Cardiac septum (tissue), 1 donor: ENCODE data around the gene CYP19A1. TPM values are rescaled to one million over a fixed set of nuclear protein-coding genes. Genes with fewer than 3 reads are reported as not detected.
"Not testable (repeated sequence)": the region's sequence is repeated elsewhere in the genome, so short reads cannot be mapped to it uniquely, and the experiment has no call there.

ENCODE experiments used
- DNase-seq: peaks from one replicate; pipeline ENCODE4 v3.0.0-alpha.2; 2020; ENCODE audit warnings: low spot score
- intact Hi-C: fragments of 100-400 bp; cut with DNase I; formaldehyde crosslinking; loops from one replicate; pipeline ENCODE4 v1.14.0; 2022
- total RNA-seq: library from RNA; stranded (reverse); fragmentation: NEBNext Ultra II Directional; extraction: Animal tissue kit (Norgen Biotek cat#: 25700); gene quantifications from one replicate; pipeline ENCODE4 v1.2.1, GENCODE V29; 2021
- donor health status: DM: no; HTN: no; CAD: no.

The CYP19A1 gene
- total RNA-seq, 1 donor from 2014 or later = 0.40 TPM

- no peak for DNase-seq
- intact Hi-C loops = no loop called here
These were observed 28.3 kb downstream of the CYP19A1 start for GRCh38 chr15:51310064-51310463.

DNA sequence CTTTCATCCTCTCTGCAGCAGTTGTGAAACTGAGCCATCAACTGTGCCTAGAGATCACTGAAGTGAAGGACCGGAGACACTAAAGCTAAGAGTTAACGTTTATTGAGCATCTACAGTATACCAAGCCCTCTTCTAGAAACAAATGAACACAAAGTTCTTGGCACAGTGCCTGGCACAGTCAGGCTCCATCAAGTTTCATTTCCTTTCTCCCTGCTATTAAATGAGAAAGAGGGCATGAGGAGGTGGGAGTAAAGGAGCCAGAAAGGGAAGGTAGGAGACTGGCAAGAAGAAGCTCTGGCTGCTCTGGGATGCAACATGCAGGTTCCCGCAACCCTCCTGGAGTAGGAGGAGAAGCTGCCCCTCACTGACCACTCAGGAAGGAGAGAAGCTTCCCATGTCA lies 30.6 kb downstream of the CYP19A1 start:
- DNase-seq = no peak
- intact Hi-C loops = no loop called here

GRCh38 chr15:51307325-51307724 lies 31.1 kb downstream of the CYP19A1 start:
- no peak for DNase-seq
- intact Hi-C loops = no loop called here

- intact Hi-C loops = no loop called here
These were observed 34.9 kb downstream of the CYP19A1 start for GRCh38 chr15:51303462-51303980.

DNA sequence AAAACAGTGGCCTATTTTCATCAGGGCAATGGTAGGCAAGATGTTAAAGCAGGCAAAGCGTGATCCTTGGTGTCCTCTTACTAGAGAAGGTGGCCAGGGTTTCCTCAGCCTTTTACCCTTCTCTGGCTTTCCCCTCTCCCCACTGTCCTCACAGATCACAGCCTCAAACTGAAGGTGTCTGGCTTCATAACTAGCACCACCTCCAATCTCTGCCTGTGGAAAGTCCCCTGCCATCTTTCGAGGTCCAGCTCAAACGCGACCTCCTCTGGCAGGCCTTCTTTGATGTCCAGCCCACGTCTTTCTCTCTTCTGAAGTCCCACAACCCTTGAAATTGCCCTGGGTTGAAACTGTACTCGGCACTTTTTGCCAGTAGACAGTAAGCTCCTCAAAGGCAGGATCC lies 35.9 kb downstream of the CYP19A1 start:
- no peak for DNase-seq
- intact Hi-C loops = no loop called here

More at GRCh38 chr15:51303462-51303980, 34.9 kb downstream of the CYP19A1 start:
- no peak for DNase-seq

DNA sequence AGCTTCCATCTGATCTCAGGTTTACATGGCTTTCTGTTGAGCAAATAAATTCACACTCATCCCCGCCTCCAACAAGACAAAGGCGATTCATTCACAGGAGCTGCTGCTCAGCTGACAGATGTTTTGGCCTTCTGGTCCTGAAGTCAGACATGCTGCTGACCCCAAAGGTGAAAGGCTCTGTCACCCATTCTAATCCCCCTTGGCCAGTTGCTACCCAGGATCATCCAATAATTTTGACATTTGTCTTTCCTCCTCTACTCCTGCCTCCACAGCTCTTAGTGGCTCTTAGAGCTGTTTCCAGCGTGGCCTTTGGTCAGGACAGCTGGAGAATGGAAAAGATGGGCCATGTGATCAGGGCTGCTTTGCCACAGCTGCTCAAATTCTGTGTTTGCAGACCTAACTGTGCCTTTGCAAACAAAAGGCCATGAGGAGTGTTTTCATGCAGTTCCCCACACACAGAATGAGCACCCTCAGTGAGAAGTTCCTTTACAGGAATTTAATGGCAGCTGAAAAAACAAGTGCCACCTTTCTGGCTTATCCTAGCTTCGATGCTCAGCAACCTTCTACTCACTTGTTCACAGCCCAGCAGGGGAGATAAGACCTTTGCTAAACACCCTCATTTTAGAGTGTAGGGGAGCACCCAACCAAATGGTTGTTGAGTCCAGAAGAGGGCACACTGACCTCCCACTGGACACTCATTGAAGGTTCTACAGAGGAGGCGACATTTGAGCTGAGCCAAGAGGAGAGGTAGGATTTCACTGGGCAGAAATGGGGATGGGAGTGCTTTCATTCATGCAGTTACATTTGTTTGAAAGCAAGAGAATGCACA lies 39.0 kb downstream of the CYP19A1 start:
- intact Hi-C loops = no loop called here
- DNase-seq = no peak

- intact Hi-C loops = no loop called here
These were observed 39.8 kb downstream of the CYP19A1 start for GRCh38 chr15:51298620-51299019.

GRCh38 chr15:51290720-51291119 lies 47.7 kb downstream of the CYP19A1 start:
- no peak for DNase-seq
- intact Hi-C loops = no loop called here

More at GRCh38 chr15:51298620-51299019, 39.8 kb downstream of the CYP19A1 start:
- DNase-seq = no peak

DNA sequence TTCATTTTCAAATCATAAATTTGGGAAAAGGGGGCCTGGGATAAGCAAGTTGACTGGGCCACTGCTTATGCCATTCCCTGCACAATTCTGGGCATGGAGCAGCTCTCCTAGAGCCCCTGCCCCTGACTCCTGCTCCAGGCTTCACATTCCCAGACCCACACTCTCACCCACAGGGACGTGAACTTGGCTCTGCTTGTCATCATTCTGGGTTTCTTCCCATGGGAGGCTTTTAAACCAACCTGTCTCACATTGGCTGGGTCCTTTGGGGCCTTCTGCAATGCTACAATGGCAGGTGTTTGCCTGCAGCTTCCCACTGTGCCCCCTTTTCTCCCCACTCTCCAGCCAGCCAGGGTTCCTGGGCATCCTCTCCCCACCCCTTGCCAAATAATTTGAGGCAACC lies 49.1 kb downstream of the CYP19A1 start:
- intact Hi-C loops = no loop called here
- no peak for DNase-seq

- DNase-seq = no peak
- intact Hi-C loops = no loop called here
These were observed 50.0 kb downstream of the CYP19A1 start for GRCh38 chr15:51288143-51289065.

GRCh38 chr15:51286816-51287215 lies 51.6 kb downstream of the CYP19A1 start:
- intact Hi-C loops = loop anchor here (2.0 kb wide), 1 partner anchor 94 kb away; no protein-coding TSS in a partner anchor
- no peak for DNase-seq

DNA sequence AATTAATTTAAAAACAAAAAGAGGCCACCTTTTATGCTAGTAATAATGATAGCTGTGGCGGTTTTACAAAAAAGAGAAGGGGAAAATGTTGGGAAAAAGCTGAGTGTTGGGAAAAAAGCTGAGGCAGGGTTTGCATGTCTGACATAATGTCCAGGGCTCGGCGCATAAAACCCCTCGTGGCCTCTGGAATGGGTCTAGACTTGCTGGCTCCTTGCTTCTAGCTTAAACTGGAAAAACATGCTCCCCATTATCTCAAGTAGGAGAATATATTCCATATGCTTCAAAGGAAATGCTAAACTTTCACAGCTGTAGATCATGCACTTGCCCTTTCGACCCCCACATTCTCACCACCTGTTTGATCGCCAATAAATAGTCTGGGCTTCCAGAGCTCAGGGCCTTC lies 53.0 kb downstream of the CYP19A1 start:
- DNase-seq = no peak
- intact Hi-C loops = no loop called here

- no peak for DNase-seq
- intact Hi-C loops = loop anchor here (5.0 kb wide), 2 partner anchors 53 to 117 kb away; no protein-coding TSS in a partner anchor
These were observed 53.5 kb downstream of the CYP19A1 start for GRCh38 chr15:51284871-51285270.

DNA sequence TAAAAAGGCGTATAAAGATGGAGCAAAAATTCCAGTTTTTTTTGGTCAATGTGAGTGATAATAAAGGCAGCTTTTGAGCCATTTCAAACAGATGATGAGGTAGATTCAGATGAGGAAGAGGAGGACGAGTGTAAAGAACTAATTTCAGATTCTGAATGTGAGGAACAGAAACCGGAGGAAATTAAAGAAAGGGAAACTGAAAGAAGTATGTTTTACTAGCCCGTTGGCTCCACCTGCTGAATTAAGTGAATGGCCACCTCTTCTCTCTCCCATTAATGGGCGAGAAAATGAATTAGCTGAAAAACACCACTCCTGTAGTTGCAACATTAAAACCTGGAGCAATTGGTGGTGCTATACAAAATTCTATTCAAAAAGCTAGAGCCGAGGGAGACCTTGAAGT lies 55.4 kb downstream of the CYP19A1 start:
- DNase-seq = no peak
- intact Hi-C loops = loop anchor here (5.0 kb wide), 2 partner anchors 51 to 119 kb away; no protein-coding TSS in a partner anchor

GRCh38 chr15:51282241-51282640 lies 56.2 kb downstream of the CYP19A1 start:
- not testable (repeated sequence) for DNase-seq
- intact Hi-C loops = loop anchor here (5.0 kb wide), 2 partner anchors 50 to 120 kb away; no protein-coding TSS in a partner anchor

- intact Hi-C loops = loop anchor here (5.0 kb wide), 2 partner anchors 49 to 121 kb away; no protein-coding TSS in a partner anchor
- peak; percentile 78 for DNase-seq
These were observed 56.9 kb downstream of the CYP19A1 start for GRCh38 chr15:51281368-51281967.

DNA sequence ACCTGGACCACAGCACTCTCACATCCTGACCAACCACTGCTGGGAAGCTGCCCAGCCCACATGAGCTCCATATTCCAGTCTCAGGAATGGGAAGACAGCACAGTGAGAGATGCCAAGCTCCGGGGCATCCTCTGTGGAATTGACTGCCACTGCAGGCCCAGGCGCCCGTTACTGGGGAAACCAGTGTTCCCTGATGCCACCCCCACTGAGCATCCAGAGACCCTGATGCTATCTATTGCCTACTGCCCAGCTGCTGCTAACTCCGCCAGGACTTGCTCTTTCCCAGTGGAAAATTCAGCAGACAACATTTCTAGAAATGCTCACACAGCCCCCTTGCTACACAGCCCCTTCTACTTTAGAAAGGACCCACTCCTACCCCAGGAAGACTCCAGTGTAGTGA lies 57.6 kb downstream of the CYP19A1 start:
- no peak for DNase-seq
- intact Hi-C loops = loop anchor here (5.0 kb wide), 2 partner anchors 49 to 121 kb away; no protein-coding TSS in a partner anchor

- DNase-seq = no peak
- intact Hi-C loops = loop anchor here (10.0 kb wide), 1 partner anchor 125 kb away; no protein-coding TSS in a partner anchor
These were observed 59.0 kb downstream of the CYP19A1 start for GRCh38 chr15:51279391-51279790.

DNA sequence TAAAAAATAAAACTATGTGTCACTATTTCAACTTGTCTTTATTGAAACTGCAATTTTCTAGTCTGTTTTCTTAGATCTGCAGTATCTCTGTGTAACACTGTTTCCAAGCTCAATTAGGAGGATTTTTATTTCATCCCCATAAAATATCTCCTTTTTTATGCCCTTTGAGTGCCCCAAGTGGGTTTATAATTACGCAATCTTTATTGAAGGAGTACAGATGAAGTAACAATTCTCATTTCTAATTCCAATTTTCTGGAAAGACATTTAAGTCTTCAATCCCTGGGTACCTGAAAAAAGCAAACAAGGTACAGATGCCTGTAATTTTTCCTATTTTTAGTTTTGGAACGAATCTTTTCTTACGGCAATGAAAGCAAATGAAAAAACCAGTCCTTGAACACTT lies 61.3 kb downstream of the CYP19A1 start:
- intact Hi-C loops = loop anchor here (10.0 kb wide), 1 partner anchor 122 kb away; no protein-coding TSS in a partner anchor
- DNase-seq = no peak
